NCI-H2029 (cell line): ENCODE data around the gene RASIP1.
"Not testable (repeated sequence)": the region's sequence is repeated elsewhere in the genome, so short reads cannot be mapped to it uniquely, and the experiment has no call there.

Source experiments
- DNase-seq: peaks from one replicate; lab custom pipeline; 2025; lab: John Stamatoyannopoulos, UW

RASIP1 gene, protein sequence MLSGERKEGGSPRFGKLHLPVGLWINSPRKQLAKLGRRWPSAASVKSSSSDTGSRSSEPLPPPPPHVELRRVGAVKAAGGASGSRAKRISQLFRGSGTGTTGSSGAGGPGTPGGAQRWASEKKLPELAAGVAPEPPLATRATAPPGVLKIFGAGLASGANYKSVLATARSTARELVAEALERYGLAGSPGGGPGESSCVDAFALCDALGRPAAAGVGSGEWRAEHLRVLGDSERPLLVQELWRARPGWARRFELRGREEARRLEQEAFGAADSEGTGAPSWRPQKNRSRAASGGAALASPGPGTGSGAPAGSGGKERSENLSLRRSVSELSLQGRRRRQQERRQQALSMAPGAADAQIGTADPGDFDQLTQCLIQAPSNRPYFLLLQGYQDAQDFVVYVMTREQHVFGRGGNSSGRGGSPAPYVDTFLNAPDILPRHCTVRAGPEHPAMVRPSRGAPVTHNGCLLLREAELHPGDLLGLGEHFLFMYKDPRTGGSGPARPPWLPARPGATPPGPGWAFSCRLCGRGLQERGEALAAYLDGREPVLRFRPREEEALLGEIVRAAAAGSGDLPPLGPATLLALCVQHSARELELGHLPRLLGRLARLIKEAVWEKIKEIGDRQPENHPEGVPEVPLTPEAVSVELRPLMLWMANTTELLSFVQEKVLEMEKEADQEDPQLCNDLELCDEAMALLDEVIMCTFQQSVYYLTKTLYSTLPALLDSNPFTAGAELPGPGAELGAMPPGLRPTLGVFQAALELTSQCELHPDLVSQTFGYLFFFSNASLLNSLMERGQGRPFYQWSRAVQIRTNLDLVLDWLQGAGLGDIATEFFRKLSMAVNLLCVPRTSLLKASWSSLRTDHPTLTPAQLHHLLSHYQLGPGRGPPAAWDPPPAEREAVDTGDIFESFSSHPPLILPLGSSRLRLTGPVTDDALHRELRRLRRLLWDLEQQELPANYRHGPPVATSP

DNA sequence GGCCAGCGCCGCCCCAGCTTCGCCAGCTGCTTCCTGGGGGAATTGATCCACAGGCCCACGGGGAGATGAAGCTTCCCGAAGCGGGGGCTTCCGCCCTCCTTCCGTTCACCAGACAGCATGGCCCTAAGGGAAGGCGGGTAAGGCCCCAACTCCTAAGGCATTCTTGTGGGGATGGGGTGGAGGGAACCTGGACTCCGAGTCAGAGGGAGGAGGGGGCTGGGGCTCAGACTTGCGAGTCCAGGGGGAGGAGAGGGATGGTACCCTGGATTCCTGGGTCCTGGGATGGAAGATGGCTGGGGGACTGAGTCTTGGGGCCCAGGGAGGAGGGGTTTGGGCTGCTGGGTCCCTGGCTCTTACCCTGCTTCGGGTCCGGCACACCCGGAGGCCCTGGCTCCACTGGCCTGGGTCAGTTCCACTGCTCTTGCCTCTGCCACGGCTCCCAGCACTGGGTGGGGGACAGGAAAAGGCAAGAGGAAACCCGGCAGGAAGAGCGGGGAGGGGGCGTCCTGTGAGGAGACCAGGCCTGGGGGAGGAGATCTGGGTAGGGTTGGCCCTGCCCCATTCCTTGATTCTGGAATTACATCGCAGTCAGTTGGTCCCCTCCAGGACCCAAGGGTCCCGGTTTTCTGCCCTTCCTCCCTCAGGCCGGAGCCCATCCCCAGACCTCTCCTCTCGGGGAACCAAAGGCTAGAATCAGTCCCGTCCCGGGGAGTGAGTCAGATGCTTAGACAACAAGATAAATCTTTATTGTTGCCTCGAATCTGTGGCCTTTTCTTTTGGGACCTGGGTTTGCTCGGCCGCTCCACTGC lies at the start of gene RASIP1:
Gene RASIP1, minus strand, starts transcription at position 447 of the 809 bp plus-strand sequence. Its CDS starts 328 bp downstream, at position 119.
- no peak for DNase-seq

GRCh38 chr19:48787331-48787730 lies 46.9 kb upstream of the RASIP1 start:
- not testable (repeated sequence) for DNase-seq

GRCh38 chr19:48786422-48786821 lies 46.0 kb upstream of the RASIP1 start:
- not testable (repeated sequence) for DNase-seq

DNA sequence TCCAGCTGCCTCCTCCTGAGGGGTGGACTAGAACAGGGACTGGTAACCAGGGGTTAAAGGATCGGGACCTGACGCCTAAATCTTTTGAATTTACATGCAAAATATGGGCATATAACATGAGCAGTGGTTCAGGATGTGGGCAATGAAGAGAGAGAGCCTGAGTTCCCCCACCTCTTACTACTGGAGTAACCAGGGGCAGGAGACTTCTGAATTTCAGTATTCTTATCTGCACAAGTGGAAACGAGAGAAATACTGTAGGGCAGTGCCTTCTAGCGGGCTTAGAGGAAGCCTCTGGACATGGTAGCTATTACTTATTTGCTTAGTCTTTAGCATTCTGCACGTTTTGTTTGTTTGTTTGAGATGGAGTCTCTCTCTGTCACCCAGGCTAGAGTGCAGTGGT lies 44.1 kb upstream of the RASIP1 start:
- DNase-seq: no peak

DNA sequence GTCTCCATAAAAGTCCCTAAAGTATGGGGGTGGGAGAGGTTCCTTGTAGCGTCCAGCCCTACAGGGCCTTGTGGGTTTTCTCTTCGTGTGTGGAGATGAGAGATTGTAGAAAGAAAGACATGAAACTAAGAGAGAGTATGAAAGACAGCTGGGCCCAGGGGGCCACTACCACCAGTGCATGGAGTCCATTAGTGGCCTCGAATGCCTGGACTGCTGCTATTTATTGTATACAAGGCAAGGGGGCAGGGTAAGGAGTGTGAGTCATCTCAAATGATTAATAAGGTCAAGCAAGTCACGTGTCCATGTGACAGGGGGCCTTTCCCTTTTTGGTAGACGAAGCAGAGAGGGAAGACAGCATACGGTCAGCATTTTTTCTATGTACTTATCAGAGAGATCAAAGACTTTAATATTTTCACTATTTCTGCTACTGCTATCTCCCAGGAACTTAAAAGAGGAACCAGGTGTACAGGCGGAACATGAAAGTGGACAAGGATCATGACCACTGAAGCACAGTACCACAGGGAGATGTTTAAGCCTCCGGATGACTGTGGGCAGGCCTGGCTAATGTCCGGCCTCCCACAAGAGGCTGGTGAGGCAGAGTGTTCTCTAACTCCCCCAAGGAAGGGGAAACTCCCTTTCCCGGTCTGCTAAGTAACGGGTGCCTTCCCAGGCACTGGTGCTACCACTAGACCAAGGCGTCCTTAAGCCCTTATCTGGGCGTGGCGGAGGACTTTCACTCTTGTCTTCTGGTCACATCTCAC lies 40.4 kb upstream of the RASIP1 start:
- DNase-seq: no peak

- no peak for DNase-seq
Observed at GRCh38 chr19:48779636-48780035, 39.2 kb upstream of the RASIP1 start.

DNA sequence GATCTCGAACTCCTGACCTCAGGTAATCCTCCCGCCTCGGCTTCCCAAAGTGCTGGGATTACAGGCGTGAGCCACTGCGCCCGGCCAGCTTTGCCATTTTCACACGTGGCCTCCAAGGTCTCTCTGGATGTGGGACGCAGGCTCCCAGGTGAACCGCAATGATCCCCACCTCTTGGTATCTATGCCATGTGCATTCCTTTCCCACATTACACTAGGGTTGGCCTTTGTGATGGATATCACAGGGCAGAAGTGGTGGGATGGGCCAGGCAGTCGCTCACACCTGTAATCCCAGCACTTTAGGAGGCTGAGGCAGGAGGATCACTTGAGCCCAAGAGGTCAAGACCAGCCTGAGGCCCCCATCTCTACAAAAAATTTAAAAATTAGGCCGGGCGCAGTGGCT lies 37.3 kb upstream of the RASIP1 start:
- DNase-seq: no peak

- no peak for DNase-seq
Observed at GRCh38 chr19:48777139-48777538, 36.7 kb upstream of the RASIP1 start.

- peak; percentile 61 for DNase-seq
Observed at GRCh38 chr19:48772503-48772953, 32.1 kb upstream of the RASIP1 start.

DNA sequence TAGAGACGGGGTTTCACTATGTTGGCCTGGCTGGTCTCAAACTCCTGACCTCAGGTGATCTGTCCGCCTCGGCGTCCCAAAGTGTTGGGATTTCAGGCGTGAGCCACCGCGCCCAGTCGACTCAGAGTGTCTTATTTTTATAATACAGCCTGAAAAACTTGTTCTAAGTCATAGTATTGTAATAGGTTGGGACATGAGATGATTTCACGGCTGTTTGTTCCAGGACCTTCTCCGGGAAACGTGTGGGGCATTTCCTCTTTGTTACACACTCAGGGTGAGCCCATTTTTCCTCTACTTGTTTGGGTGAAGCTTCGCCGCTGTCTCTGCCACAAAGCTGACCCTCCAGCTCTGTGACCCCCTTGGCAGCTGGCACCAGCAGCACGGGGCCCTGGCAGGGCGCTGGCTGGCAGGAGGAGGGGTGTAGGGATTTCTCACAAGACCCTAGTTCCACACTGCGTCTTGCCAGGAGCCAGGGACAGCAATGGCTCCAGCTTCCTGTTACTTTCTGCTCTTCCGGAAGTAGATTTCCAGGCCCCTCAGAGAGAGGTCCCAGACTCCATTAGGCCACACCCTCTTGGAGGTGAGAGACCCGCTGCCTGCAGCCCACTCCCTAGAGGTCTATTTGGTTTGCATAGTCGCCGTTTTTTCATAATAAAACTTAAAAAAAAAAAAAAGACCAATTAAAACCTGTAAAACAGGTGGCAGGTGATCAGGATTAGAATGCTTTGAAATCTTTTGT lies 30.5 kb upstream of the RASIP1 start:
- no peak for DNase-seq

GRCh38 chr19:48770266-48770665 lies 29.9 kb upstream of the RASIP1 start:
- DNase-seq: no peak

DNA sequence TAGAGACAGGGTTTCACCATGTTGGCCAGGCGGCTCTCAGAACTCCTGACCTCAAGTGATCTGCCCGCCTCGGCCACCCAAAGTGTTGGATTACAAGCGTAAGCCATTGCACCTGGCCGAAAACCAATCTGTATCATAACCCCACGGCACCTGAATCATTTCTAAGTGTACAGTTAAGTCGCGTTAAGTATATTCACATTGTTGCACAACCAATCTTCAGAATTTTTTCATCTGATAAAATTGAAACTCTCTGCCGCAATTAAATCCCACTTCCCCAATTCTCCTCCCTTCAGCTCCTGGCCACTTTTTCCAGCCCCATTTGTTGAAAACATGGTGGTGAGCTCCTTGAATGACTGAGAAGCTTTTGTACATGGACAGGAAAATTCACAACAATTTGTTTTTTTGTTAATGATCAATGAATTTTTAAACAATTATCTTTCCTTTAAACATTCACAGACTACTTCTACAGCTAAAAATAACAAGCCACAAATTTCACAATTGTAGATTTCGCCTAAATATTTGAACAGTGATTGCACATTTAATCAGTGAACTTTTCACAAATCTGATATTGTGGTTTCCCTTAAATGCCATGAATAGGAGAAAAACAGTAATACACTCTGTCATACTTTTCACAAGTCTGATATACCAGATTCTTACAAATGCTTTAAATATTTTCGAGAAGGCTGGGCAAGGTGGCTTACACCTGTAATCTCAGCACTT lies 28.7 kb upstream of the RASIP1 start:
- no peak for DNase-seq

- not testable (repeated sequence) for DNase-seq
Observed at GRCh38 chr19:48768171-48768753, 27.9 kb upstream of the RASIP1 start.

GRCh38 chr19:48765816-48766215 lies 25.4 kb upstream of the RASIP1 start:
- not testable (repeated sequence) for DNase-seq

DNA sequence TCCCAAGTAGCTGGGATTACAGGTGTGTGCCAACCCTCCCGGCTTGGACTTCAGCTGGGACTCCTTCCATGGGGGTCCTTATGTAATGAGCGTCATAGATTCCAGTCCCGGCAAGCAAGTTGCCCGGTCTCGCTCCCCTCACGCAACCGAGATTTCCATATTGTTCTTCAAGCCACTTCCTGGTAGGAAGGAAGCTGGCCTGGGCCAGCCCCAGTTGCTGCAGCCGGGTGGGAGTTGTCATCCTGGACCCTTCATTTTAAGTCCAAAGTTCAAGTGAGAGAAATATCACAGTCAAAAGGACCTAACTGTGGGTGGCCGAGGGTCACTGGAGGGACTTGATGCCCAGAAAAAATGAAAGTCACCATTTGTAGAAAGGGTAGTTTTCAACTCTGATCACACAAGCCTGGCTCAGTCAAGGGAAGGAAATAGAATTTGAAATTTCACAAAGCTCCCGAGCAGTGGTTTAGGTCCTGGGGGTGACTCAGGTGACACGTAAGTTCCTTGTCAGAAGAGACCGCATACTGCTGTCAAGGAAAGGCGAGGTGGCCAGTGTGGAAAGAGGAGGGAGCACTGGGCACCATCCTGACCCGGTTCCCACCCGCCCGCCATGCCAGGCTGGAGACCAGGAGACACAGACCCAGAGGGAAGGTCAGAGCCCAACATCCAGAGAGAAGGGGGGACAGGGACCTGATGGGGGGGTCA lies 20.2 kb upstream of the RASIP1 start:
- DNase-seq: no peak

DNA sequence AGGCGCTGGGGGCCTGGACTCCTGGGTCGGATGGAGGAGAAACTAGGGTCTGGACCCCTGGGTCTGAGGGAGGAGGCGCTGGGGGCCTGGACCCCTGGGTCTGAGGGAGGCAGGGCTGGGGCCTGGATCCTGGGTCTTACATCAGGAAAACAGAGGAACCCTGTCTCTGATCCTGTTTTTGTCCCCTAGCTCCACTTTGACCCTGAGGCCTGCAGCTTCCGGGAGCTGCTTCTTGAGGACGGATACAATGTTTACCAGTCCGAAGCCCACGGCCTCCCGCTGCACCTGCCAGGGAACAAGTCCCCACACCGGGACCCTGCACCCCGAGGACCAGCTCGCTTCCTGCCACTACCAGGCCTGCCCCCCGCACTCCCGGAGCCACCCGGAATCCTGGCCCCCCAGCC lies 17.3 kb upstream of the RASIP1 start:
- DNase-seq: no peak

DNA sequence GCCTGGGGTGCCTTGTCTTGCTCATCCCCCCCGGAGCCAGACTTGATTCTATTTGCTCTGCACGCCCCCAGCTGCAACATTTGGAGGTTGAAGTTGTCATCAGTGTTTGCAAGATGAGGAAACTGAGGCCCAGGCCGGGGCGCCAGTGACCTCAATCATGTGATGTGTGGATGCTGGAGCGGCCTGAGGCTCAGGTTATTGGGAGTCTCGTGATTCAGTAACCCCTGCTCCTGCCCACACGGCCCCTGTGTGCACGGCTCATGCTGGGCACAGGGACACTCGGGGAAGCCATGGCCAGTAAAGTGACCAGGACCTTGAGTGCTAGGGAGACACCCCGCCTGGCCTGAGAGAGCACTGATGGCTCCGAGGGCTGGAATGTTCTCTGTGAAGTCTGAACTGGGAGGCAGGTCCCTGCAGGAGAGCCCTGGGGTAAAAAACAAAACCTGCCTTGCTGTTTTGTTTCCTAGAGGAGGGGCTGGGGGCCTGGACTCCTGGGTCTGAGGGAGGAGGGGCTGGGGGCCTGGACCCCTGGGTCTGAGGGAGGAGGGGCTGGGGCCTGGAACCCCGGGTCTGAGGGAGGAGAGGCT lies 16.8 kb upstream of the RASIP1 start:
- DNase-seq: no peak

GRCh38 chr19:48756686-48757085 lies 16.3 kb upstream of the RASIP1 start:
- DNase-seq: no peak
